Cardiac muscle cell (in vitro differentiated cells and primary cell): ENCODE data around the gene ABCD1. TPM values are rescaled to one million over a fixed set of nuclear protein-coding genes. Genes with fewer than 3 reads are reported as not detected.
"Not testable (repeated sequence)": the region's sequence is repeated elsewhere in the genome, so short reads cannot be mapped to it uniquely, and the experiment has no call there.

Experiments used
- DNase-seq, 2 donors: peaks; one replicate each; pipeline versions ENCODE4 v3.0.0 to v3.0.0-alpha.2; 2010 to 2017; ENCODE audit warnings: low read depth in 1 of 2, low spot score in 1 of 2
- H3K27ac ChIP-seq: fragments of 200-600 bp; sonication (generic); 2 replicates; pipeline ENCODE4 v1.5.1; 2016
- H3K27me3 ChIP-seq: fragments of 200-600 bp; sonication (generic); 2 replicates; pipeline ENCODE4 v1.6.0; 2016; ENCODE audit warnings: control low read depth
- H3K36me3 ChIP-seq: fragments of 200-600 bp; sonication (generic); 2 replicates; pipeline ENCODE4 v1.5.1; 2016; ENCODE audit warnings: control low read depth
- H3K4me1 ChIP-seq: fragments of 200-600 bp; sonication (generic); 2 replicates; pipeline ENCODE4 v1.8.1; 2017; ENCODE audit warnings: low read depth, mild to moderate bottlenecking, mixed run types
- H3K4me3 ChIP-seq: fragments of 200-600 bp; sonication (generic); 2 replicates; pipeline ENCODE4 v1.5.1; 2016; ENCODE audit warnings: mild to moderate bottlenecking
- H3K9me3 ChIP-seq: fragments of 200-600 bp; sonication (generic); 2 replicates; pipeline ENCODE4 v1.5.1; 2017; ENCODE audit warnings: low read depth, mild to moderate bottlenecking, control low read depth
- polyA plus RNA-seq: library from polyadenylated mRNA; unstranded; fragments of >200 nt; fragmentation: Nextera tagmentation; extraction: Ambion mirVana; gene quantifications from 2 replicates; pipeline ENCODE4 v1.2.1, GENCODE V29; 2016
- total RNA-seq: library from RNA; depleted of rRNA; stranded (reverse); fragments of >200 nt; gene quantifications from 2 replicates; pipeline ENCODE4 v1.2.3, GENCODE V29; 2016
- TF ChIP-seq, protein P1 (sequence below): IDR thresholded peaks from 2 replicates; pipeline ENCODE4 v1.5.1; 2012; ENCODE audit warnings: low read depth, mild to moderate bottlenecking, low read length

Gene ABCD1
- total and polyA plus RNA-seq, 2 experiments from 2014 or later: 14.6 to 28.7 TPM

DNA sequence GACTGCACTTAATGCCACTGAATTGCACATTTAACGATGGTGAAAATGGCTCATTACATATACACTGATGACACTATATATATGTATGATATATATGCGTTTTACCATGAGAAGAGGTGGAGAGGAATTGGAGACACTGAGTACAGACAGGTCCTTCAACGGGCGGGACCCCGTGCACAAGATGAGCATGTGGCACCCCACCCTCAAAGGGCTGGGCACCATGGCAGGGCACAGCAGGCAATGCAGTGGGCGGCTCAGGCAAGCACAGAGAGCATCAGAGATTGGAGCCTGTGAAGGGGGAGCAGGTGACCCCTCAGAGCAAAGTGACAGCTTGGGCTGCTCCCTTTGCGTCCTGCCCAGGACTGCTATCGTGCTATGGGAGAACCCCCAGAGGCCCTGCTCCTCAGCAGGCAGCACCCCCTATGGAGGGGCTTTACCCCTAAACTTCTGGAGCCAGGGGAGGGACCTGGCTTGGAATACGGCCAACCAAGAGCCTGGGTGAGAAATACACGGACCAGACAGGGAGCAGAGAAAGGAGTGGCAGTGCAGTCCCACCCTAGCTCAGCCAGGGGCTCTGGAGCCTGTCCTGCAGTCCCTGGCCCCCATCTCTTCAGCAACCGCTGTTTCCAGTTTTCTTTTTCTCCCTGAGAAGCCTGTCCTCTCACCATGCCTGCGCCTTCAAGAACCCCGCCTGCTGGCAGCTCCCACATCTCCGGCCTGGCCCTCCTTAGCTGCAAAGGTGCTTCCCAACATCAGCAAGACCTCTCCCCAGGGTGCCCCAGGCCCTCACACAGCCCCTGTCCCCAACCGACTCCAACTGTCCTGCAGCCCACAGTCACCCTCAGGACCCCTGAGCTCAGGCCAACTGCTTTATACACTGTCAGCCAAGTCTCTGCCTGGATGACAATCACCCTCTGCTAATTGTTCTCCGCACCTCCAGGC, 26.5 kb upstream of the ABCD1 start:
- no peak for DNase-seq

DNA sequence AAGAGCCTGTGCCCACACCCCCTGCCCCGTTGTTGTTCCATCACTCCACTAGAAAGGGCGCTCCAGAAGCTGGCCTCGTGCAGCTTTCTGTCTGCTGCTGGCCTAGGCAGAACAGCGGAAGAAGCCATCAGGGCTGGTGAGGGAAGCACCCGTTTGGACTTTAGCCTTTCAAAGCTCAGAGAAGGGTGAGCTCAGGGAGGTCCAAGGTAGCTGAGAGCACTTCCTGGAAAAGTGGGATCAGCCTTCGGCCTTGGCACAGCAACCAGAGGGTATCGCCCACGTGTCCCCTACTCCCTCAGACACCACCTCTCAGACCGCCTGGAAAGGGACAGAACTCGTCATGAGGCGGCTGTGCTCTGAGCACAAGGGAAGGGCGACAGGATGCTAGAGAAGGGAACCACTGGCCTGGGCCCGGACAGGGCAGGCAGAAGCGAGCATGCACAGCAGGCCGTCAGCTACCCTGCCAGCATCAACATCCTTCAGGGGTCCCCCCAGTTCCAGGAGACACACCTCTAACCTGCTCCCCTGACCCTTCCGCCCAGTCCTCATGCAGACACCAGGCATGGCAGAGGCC, 25.4 kb upstream of the ABCD1 start:
- H3K36me3 ChIP-seq, H3K9me3 ChIP-seq, H3K4me3 ChIP-seq, H3K27ac ChIP-seq, DNase-seq, H3K27me3 ChIP-seq, H3K4me1 ChIP-seq: not testable (repeated sequence)

More for the DNA sequence above, 26.5 kb upstream of the ABCD1 start:
- Histone ChIP-seq H3K27me3 (no peaks in the 10 kb centered on the region), H3K27ac (no peak overlapping the region), H3K4me3 (no peak overlapping the region), H3K36me3 (peaks cover 4% of the 10 kb centered on the region), H3K4me1 (no peaks in the 10 kb centered on the region), H3K9me3 (no peaks in the 10 kb centered on the region)
- TF ChIP-seq, protein P1, sequence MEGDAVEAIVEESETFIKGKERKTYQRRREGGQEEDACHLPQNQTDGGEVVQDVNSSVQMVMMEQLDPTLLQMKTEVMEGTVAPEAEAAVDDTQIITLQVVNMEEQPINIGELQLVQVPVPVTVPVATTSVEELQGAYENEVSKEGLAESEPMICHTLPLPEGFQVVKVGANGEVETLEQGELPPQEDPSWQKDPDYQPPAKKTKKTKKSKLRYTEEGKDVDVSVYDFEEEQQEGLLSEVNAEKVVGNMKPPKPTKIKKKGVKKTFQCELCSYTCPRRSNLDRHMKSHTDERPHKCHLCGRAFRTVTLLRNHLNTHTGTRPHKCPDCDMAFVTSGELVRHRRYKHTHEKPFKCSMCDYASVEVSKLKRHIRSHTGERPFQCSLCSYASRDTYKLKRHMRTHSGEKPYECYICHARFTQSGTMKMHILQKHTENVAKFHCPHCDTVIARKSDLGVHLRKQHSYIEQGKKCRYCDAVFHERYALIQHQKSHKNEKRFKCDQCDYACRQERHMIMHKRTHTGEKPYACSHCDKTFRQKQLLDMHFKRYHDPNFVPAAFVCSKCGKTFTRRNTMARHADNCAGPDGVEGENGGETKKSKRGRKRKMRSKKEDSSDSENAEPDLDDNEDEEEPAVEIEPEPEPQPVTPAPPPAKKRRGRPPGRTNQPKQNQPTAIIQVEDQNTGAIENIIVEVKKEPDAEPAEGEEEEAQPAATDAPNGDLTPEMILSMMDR: no peak

DNA sequence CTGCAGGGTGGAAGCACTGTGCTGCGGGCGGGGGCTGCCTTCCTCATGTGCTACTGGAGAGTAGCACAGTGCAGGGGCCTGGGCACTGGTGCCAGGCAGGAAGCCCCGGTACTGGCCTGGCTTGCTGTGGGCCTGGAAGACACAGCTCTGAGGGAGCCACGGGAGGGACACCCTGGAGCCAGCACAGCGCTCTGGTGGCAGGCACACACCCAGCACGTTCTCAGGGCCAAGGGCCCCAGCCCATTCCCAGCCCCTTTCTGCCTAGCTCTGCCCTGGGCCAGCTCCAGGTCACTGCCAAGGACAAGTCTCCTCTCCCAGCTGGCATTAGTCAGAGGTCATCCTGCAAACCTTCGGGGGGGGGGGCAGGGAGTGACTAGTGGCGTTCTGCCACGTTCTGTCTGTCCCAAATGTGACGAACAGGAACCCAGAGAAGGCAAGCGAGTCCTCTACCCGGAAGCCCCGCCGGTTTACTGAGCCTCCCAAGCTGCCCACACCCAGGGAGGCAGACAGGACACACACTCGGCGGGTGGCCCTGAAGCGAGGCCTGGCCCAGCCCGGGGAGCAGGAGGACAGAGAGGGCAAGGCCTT, 24.8 kb upstream of the ABCD1 start:
- not testable (repeated sequence) for H3K27me3 ChIP-seq, H3K27ac ChIP-seq, H3K4me1 ChIP-seq, DNase-seq, H3K4me3 ChIP-seq, H3K36me3 ChIP-seq, H3K9me3 ChIP-seq

DNA sequence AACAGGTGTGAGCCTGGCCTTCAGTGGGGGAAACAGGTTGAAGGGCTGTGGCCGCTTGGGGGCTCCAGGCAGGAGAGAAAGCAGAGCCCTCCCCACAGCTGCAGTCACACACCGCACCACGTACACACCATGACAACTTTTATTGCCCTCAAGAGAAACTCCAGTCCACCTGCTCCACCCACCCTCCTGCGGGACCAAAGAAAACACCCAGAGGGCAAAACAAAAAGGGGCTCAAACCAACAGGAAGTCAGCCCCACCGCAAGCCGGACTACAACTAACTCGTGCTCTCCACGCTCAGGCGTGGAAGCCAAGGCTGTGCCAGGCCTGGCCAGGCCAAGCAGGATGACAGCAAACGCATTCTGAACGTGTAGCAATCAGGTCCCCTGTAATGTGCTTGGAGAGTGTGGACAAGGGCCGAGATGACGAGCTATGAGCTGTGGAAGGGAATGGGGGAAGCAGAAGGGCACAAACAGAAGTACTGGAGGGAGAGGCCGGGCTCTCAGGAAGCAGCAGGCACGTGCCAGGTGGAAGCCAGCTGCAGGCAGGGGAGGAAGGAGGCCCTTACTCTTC, 24.2 kb upstream of the ABCD1 start:
- Histone ChIP-seq H3K4me3 (no peak overlapping the region), H3K36me3 (peaks cover 4% of the 10 kb centered on the region), H3K27ac (no peak overlapping the region), H3K4me1 (peaks cover 4% of the 10 kb centered on the region), H3K9me3 (no peaks in the 10 kb centered on the region), H3K27me3 (no peaks in the 10 kb centered on the region)
- TF ChIP-seq, protein P1: no peak
- no peak for DNase-seq

DNA sequence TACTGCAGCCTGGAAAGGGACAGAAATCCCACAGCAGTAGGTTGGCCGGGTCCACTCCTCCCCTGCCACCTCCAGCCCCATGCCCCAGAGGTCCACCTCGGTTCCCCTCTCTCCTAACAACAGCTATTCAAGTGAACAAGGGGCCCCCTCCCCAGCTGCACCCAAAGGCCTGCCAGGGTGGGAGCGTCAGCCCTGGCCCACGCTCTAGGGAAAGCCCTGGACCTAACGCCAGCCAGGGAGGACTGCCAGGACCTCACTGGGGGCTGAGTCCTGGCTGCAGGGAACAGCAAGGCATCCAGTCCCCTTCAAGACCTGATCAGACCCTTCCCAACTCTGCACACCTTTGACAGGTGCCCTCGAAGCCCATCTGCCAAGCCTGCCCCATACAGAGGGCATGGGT, 23.7 kb upstream of the ABCD1 start:
- H3K9me3 ChIP-seq: no peaks in the 10 kb centered on the region
- H3K27ac ChIP-seq: no peak overlapping the region
- H3K27me3 ChIP-seq: no peaks in the 10 kb centered on the region
- no peak for DNase-seq
- H3K4me1 ChIP-seq: peaks cover 8% of the 10 kb centered on the region
- peaks cover 4% of the 10 kb centered on the region for H3K36me3 ChIP-seq
- TF ChIP-seq, protein P1: no peak
- no peak overlapping the region for H3K4me3 ChIP-seq

DNA sequence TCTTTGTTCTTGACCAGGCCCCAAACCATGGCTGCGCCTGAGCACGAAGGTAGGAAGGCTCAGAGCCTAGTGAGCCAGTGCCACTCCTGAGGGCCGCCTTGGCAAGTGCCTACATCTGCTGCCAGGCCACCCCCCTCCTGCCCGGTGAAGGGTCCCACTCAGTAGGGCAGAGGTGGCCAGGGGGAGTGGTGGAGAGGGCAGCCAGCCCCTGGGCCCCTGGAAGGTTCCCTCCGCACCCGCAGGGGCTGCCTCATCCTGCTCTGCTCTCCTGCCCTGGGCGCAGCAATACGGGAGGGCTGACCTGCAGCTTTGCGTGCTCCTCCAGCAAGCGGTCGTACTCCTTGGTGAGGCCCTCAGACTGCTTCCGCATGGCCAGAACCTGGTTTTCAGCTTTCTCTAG, 22.9 kb upstream of the ABCD1 start:
- no peaks in the 10 kb centered on the region for H3K27me3 ChIP-seq
- TF ChIP-seq, protein P1: no peak
- H3K36me3 ChIP-seq: peaks cover 4% of the 10 kb centered on the region
- peaks cover 8% of the 10 kb centered on the region for H3K4me1 ChIP-seq
- H3K9me3 ChIP-seq: no peaks in the 10 kb centered on the region
- H3K4me3 ChIP-seq: no peak overlapping the region
- no peak for DNase-seq
- no peak overlapping the region for H3K27ac ChIP-seq
